IMR-90 (cell line): ENCODE measurements around the gene PROSER2.

Experiments
- CTCF ChIP-seq: conservative IDR thresholded peaks from 2 replicates; pipeline ENCODE4 v1.5.1; 2012; ENCODE audit warnings: mild to moderate bottlenecking, low read depth, low read length, improper control_type of control experiment
- MAFK ChIP-seq: IDR thresholded peaks from 2 replicates; pipeline ENCODE4 v1.6.1; 2012; ENCODE audit warnings: low read depth, low read length, improper control_type of control experiment
- MAZ ChIP-seq: IDR thresholded peaks from 2 replicates; pipeline ENCODE4 v1.6.1; 2012; ENCODE audit warnings: low read depth, mild to moderate bottlenecking, low read length, improper control_type of control experiment, moderate library complexity, borderline replicate concordance
- MXI1 ChIP-seq: IDR thresholded peaks from 2 replicates; pipeline ENCODE4 v1.6.1; 2012; ENCODE audit warnings: low read depth, mild to moderate bottlenecking, low read length, moderate library complexity, borderline replicate concordance
- POLR2A ChIP-seq: IDR thresholded peaks from 2 replicates; pipeline ENCODE4 v1.6.1; 2012; ENCODE audit warnings: mild to moderate bottlenecking, low read depth, low read length
- RFX5 ChIP-seq: IDR thresholded peaks from 2 replicates; pipeline ENCODE4 v1.8.0; 2012; ENCODE audit warnings: low read depth, mild to moderate bottlenecking, low read length, moderate library complexity
- SMC3 ChIP-seq: fragments of 150-350 bp; IDR thresholded peaks from 2 replicates; pipeline ENCODE4 v1.6.1; 2016; ENCODE audit warnings: low read depth, mild to moderate bottlenecking, antibody characterized with exemption, low read length, moderate library complexity

GRCh38 chr10:11881477-11882417, 58.6 kb downstream of the PROSER2 start:
- TF ChIP-seq CTCF (no peak), MAFK (no peak), POLR2A (no peak), SMC3 (no peak), MXI1 (no peak), RFX5 (no peak), MAZ (no peak)
